Peyer's patch (tissue), 4 donors: ENCODE results near the gene FOXL2. TPM values are rescaled to one million over a fixed set of nuclear protein-coding genes. Genes with fewer than 3 reads are reported as not detected.

Experiments used
- DNase-seq, 3 donors: peaks; one replicate each; pipeline ENCODE4 v3.0.0-alpha.2; 2017 to 2019
- H3K27ac ChIP-seq, 4 donors: fragments of 200-600 bp; sonication (generic); one replicate each; pipeline ENCODE4 v1.5.1; 2016 to 2019
- H3K27me3 ChIP-seq, 2 donors: fragments of 200-600 bp; sonication (generic); one replicate each; pipeline ENCODE4 v1.5.1; 2019
- H3K36me3 ChIP-seq, 3 donors: fragments of 200-600 bp; sonication (generic); one replicate each; pipeline ENCODE4 v1.5.1; 2016 to 2019
- H3K4me1 ChIP-seq, 4 donors: fragments of 200-600 bp; sonication (generic); one replicate each; pipeline ENCODE4 v1.5.1; 2016 to 2019
- H3K4me3 ChIP-seq, 4 donors: fragments of 200-600 bp; sonication (generic); 1 replicate in 3 of 4; 2 replicates in 1 of 4; pipeline ENCODE4 v1.5.1; 2016 to 2019; ENCODE audit warnings: mild to moderate bottlenecking in 1 of 4
- H3K9me3 ChIP-seq, 4 donors: fragments of 200-600 bp; sonication (generic); one replicate each; pipeline ENCODE4 v1.5.1; 2016 to 2019; ENCODE audit warnings: mild to moderate bottlenecking in 1 of 4
- CTCF ChIP-seq, 6 experiments: fragments of 450-650 bp in 4 of 6; fragments of 200-600 bp in 2 of 6; sonication (generic) in 1 of 6; IDR thresholded peaks; one replicate each; pipeline ENCODE4 v1.5.1; 2017 to 2019; ENCODE audit warnings: antibody characterized with exemption in 6 of 6, mild to moderate bottlenecking in 3 of 6, moderate library complexity in 1 of 6
- POLR2A ChIP-seq, 2 donors: fragments of 450-650 bp; IDR thresholded peaks; one replicate each; pipeline ENCODE4 v1.5.1; 2017; ENCODE audit warnings: antibody characterized with exemption in 2 of 2, mild to moderate bottlenecking in 2 of 2, moderate library complexity in 2 of 2
- total RNA-seq, 4 donors: library from RNA; depleted of rRNA; stranded (reverse); fragments of >200 nt; gene quantifications; one replicate each; pipeline ENCODE4 v1.1.0, GENCODE V29; 2016

Gene FOXL2
- total RNA-seq, 4 donors from 2014 or later = not detected

- Histone ChIP-seq H3K27ac (no peak overlapping the region), H3K36me3 (no peaks in the 10 kb centered on the region), H3K4me3 (no peak overlapping the region), H3K4me1 (peaks cover 0 to 5% (median 0%) of the 10 kb centered on the region in 4 donors), H3K9me3 (peaks cover 0 to 5% (median 0%) of the 10 kb centered on the region in 4 donors), H3K27me3 (peaks cover 0 to 10% of the 10 kb centered on the region in 2 donors)
- DNase-seq = no peak
- TF ChIP-seq POLR2A (IDR thresholded peaks at IDR 0.05) (no peak), CTCF (IDR thresholded peaks at IDR 0.05) (no peak)
Observed at GRCh38 chr3:138964264-138964663, 17.3 kb upstream of the FOXL2 start.

- Histone ChIP-seq H3K27ac (no peak overlapping the region), H3K4me1 (peaks cover 0 to 5% (median 0%) of the 10 kb centered on the region in 4 donors), H3K4me3 (no peak overlapping the region), H3K9me3 (peaks cover 0 to 5% (median 0%) of the 10 kb centered on the region in 4 donors), H3K36me3 (no peaks in the 10 kb centered on the region), H3K27me3 (peaks cover 0 to 10% of the 10 kb centered on the region in 2 donors)
- TF ChIP-seq CTCF (IDR thresholded peaks at IDR 0.05) (no peak), POLR2A (IDR thresholded peaks at IDR 0.05) (no peak)
- no peak for DNase-seq
Observed at GRCh38 chr3:138962854-138963560, 16.1 kb upstream of the FOXL2 start.

DNA sequence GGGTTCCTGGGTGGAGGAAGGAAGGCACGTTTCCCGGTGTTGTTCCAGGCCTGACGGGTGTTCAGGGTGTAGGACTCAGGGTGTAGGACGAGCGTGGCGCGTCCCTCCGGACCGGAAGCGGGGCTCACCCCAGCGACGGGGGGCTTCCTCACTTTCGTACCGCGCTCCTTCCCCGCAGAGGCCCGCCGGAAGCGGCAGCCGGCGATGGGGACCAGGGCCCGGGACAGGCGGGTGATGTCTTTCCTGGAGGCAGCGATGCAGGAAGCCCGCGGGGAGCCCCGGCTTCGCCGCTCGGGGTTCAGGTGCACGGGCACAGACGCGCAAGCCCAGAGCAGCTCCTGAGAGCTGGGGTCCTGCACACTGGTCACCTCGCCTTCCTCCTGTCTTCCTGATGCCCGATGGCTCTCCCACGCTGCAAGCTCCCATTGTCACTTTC lies 13.5 kb upstream of the FOXL2 start:
- TF ChIP-seq POLR2A (IDR thresholded peaks at IDR 0.05) (no peak), CTCF (IDR thresholded peaks at IDR 0.05) (no peak)

GRCh38 chr3:138950701-138951100 lies 3.8 kb upstream of the FOXL2 start:
- Histone ChIP-seq H3K9me3 (no peaks in the 10 kb centered on the region), H3K27me3 (peaks cover 0 to 27% of the 10 kb centered on the region in 2 donors), H3K4me3 (no peak overlapping the region), H3K27ac (no peak overlapping the region), H3K36me3 (no peaks in the 10 kb centered on the region), H3K4me1 (peaks cover 0 to 28% (median 16%) of the 10 kb centered on the region in 4 donors)
- no peak for DNase-seq
- TF ChIP-seq CTCF (IDR thresholded peaks at IDR 0.05) (no peak), POLR2A (IDR thresholded peaks at IDR 0.05) (no peak)

More for the DNA sequence above, 13.5 kb upstream of the FOXL2 start:
- no peak overlapping the region for H3K27ac ChIP-seq
- no peak overlapping the region for H3K4me3 ChIP-seq
- DNase-seq = no peak
- no peaks in the 10 kb centered on the region for H3K36me3 ChIP-seq
- peaks cover 0 to 4% (median 0%) of the 10 kb centered on the region in 4 donors for H3K9me3 ChIP-seq
- peaks cover 0 to 5% (median 0%) of the 10 kb centered on the region in 4 donors for H3K4me1 ChIP-seq
- H3K27me3 ChIP-seq = peaks cover 0 to 10% of the 10 kb centered on the region in 2 donors

- peaks cover 0 to 2% (median 0%) of the 10 kb centered on the region in 4 donors for H3K9me3 ChIP-seq
- H3K4me3 ChIP-seq = peak overlapping the region in 3 of 4 donors; percentile 31 to 42 (median 35)
- peaks cover 2 to 31% of the 10 kb centered on the region in 2 donors for H3K27me3 ChIP-seq
- TF ChIP-seq POLR2A (IDR thresholded peaks at IDR 0.05) (no peak), CTCF (IDR thresholded peaks at IDR 0.05) (no peak)
- H3K36me3 ChIP-seq = no peaks in the 10 kb centered on the region
- H3K27ac ChIP-seq = no peak overlapping the region
- peak in 1 of 3 donors; percentile 56 for DNase-seq
- peaks cover 0 to 34% (median 21%) of the 10 kb centered on the region in 4 donors for H3K4me1 ChIP-seq
Observed at GRCh38 chr3:138950006-138950644, 3.2 kb upstream of the FOXL2 start.
